Measurements from ENCODE around the gene SLF2. TPM values are rescaled to one million over a fixed set of nuclear protein-coding genes. Genes with fewer than 3 reads are reported as not detected.

The SLF2 gene
- total and polyA plus RNA-seq, 4 donors: 4.0 to 18.8 (median 12.1) TPM

DNA sequence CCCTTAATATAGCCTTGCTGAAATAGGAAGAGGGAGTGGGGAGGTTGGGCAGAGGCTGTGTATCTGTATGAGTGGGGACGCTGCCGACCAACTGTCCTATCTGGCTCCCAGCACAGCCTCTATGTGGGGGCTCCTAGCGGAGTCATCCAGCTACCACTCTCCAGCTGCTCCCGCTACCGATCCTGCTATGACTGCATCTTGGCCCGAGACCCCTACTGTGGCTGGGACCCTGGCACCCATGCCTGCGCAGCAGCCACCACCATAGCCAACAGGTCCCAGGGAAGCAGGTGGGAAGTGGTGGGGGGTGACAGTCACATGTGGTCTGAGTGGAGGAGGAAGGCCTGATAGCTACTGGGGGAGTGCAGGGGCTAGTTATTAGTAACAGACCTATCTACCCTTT lies 67.9 kb downstream of the SLF2 start:
- peaks cover 0 to 8% (median 5%) of the 10 kb centered on the region in 4 donors for H3K4me1 ChIP-seq (ENCODE audit: control insufficient read depth in 4 of 4, insufficient read depth in 4 of 4, low read length in 3 of 4)
- TF ChIP-seq GABPA (IDR thresholded peaks at IDR 0.05 in 1 of 2, conservative IDR thresholded peaks at IDR 0.05 in 1 of 2) (no peak), SP1 (IDR thresholded peaks at IDR 0.05) (no peak), NR2F2 (IDR thresholded peaks at IDR 0.05) (no peak), HNF4G (IDR thresholded peaks at IDR 0.05) (no peak), HNF4A (conservative IDR thresholded peaks at IDR 0.05) (no peak), EGR1 (IDR thresholded peaks at IDR 0.05; ENCODE audit: low read depth in 2 of 2) (no peak), TAF1 (conservative IDR thresholded peaks at IDR 0.05) (no peak), JUND (IDR thresholded peaks at IDR 0.05) (no peak), RAD21 (IDR thresholded peaks at IDR 0.05) (no peak), YY1 (IDR thresholded peaks at IDR 0.05) (no peak)
- TF ChIP-seq, protein P1, sequence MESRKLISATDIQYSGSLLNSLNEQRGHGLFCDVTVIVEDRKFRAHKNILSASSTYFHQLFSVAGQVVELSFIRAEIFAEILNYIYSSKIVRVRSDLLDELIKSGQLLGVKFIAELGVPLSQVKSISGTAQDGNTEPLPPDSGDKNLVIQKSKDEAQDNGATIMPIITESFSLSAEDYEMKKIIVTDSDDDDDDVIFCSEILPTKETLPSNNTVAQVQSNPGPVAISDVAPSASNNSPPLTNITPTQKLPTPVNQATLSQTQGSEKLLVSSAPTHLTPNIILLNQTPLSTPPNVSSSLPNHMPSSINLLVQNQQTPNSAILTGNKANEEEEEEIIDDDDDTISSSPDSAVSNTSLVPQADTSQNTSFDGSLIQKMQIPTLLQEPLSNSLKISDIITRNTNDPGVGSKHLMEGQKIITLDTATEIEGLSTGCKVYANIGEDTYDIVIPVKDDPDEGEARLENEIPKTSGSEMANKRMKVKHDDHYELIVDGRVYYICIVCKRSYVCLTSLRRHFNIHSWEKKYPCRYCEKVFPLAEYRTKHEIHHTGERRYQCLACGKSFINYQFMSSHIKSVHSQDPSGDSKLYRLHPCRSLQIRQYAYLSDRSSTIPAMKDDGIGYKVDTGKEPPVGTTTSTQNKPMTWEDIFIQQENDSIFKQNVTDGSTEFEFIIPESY (IDR thresholded peaks at IDR 0.05): no peak
- TF ChIP-seq, protein P2, sequence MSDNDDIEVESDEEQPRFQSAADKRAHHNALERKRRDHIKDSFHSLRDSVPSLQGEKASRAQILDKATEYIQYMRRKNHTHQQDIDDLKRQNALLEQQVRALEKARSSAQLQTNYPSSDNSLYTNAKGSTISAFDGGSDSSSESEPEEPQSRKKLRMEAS (IDR thresholded peaks at IDR 0.05): no peak
- TF ChIP-seq, protein P3, sequence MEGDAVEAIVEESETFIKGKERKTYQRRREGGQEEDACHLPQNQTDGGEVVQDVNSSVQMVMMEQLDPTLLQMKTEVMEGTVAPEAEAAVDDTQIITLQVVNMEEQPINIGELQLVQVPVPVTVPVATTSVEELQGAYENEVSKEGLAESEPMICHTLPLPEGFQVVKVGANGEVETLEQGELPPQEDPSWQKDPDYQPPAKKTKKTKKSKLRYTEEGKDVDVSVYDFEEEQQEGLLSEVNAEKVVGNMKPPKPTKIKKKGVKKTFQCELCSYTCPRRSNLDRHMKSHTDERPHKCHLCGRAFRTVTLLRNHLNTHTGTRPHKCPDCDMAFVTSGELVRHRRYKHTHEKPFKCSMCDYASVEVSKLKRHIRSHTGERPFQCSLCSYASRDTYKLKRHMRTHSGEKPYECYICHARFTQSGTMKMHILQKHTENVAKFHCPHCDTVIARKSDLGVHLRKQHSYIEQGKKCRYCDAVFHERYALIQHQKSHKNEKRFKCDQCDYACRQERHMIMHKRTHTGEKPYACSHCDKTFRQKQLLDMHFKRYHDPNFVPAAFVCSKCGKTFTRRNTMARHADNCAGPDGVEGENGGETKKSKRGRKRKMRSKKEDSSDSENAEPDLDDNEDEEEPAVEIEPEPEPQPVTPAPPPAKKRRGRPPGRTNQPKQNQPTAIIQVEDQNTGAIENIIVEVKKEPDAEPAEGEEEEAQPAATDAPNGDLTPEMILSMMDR (IDR thresholded peaks at IDR 0.05; ENCODE audit: low read depth, low read length, missing input control): no peak
- TF ChIP-seq, protein P4, sequence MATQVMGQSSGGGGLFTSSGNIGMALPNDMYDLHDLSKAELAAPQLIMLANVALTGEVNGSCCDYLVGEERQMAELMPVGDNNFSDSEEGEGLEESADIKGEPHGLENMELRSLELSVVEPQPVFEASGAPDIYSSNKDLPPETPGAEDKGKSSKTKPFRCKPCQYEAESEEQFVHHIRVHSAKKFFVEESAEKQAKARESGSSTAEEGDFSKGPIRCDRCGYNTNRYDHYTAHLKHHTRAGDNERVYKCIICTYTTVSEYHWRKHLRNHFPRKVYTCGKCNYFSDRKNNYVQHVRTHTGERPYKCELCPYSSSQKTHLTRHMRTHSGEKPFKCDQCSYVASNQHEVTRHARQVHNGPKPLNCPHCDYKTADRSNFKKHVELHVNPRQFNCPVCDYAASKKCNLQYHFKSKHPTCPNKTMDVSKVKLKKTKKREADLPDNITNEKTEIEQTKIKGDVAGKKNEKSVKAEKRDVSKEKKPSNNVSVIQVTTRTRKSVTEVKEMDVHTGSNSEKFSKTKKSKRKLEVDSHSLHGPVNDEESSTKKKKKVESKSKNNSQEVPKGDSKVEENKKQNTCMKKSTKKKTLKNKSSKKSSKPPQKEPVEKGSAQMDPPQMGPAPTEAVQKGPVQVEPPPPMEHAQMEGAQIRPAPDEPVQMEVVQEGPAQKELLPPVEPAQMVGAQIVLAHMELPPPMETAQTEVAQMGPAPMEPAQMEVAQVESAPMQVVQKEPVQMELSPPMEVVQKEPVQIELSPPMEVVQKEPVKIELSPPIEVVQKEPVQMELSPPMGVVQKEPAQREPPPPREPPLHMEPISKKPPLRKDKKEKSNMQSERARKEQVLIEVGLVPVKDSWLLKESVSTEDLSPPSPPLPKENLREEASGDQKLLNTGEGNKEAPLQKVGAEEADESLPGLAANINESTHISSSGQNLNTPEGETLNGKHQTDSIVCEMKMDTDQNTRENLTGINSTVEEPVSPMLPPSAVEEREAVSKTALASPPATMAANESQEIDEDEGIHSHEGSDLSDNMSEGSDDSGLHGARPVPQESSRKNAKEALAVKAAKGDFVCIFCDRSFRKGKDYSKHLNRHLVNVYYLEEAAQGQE (IDR thresholded peaks at IDR 0.05): no peak
- no peaks in the 10 kb centered on the region for H3K27me3 ChIP-seq (ENCODE audit: control insufficient read depth in 4 of 4, insufficient read depth in 4 of 4, low read length in 3 of 4)
- H3K4me3 ChIP-seq (ENCODE audit: low read depth in 1 of 3, low read length in 3 of 3): no peak overlapping the region
- no peak for DNase-seq (ENCODE audit: low spot score)
- H3K9me3 ChIP-seq (ENCODE audit: control insufficient read depth in 4 of 4, low read length in 3 of 4): no peaks in the 10 kb centered on the region
- H3K36me3 ChIP-seq (ENCODE audit: control insufficient read depth in 4 of 4, insufficient read depth in 3 of 4, low read depth in 1 of 4, low read length in 3 of 4): peaks cover 6 to 55% (median 27%) of the 10 kb centered on the region in 4 donors
- no peak overlapping the region for H3K27ac ChIP-seq (ENCODE audit: low read depth in 1 of 2, low read length in 2 of 2)
- no peak overlapping the region for H3K9ac ChIP-seq (ENCODE audit: low read depth in 1 of 2, low read length in 2 of 2)
- WGBS: 97% methylated on average over 7 of the region's 7 CpGs

DNA sequence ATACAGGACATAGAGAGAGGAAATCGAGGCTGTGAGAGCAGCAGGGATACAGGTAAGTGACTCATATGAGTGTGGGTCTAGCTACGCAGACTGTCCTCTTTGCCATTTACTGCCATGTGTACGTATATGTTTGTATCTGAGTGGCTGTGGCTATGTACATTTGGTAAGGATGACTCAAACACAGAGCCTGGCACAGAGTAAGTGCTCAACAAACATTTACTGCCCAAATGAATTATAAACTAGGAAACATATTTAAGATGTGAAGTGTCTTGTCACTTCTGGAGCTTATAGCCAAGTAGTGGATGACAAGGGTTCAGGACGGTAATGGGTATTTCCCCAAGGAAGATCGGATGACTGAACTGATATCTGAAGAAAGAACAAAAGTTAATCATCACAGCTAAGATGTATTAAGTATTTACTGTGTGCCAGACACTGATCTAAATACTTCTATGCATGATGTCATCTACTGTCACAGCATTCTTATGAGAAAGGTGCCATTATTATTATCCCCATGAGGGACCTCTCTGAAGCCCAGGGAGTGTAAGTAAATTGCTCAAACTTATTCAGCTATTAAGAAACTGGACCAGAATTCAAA lies 68.5 kb downstream of the SLF2 start:
- H3K27me3 ChIP-seq (ENCODE audit: control insufficient read depth in 4 of 4, insufficient read depth in 4 of 4, low read length in 3 of 4): no peaks in the 10 kb centered on the region
- no peak for DNase-seq (ENCODE audit: low spot score)
- 90% methylated on average over 5 of the region's 5 CpGs for WGBS
- H3K36me3 ChIP-seq (ENCODE audit: control insufficient read depth in 4 of 4, insufficient read depth in 3 of 4, low read depth in 1 of 4, low read length in 3 of 4): peaks cover 6 to 55% (median 27%) of the 10 kb centered on the region in 4 donors
- H3K9ac ChIP-seq (ENCODE audit: low read depth in 1 of 2, low read length in 2 of 2): no peak overlapping the region
- H3K9me3 ChIP-seq (ENCODE audit: control insufficient read depth in 4 of 4, low read length in 3 of 4): no peaks in the 10 kb centered on the region
- TF ChIP-seq RAD21 (IDR thresholded peaks at IDR 0.05): no peak
- no peak for TF ChIP-seq EGR1 (IDR thresholded peaks at IDR 0.05; ENCODE audit: low read depth in 2 of 2)
- no peak for TF ChIP-seq TAF1 (conservative IDR thresholded peaks at IDR 0.05)
- TF ChIP-seq, protein P1 (IDR thresholded peaks at IDR 0.05): no peak
- no peak for TF ChIP-seq SP1 (IDR thresholded peaks at IDR 0.05)
- peaks cover 0 to 14% (median 10%) of the 10 kb centered on the region in 4 donors for H3K4me1 ChIP-seq (ENCODE audit: control insufficient read depth in 4 of 4, insufficient read depth in 4 of 4, low read length in 3 of 4)
- H3K27ac ChIP-seq (ENCODE audit: low read depth in 1 of 2, low read length in 2 of 2): no peak overlapping the region
- no peak overlapping the region for H3K4me3 ChIP-seq (ENCODE audit: low read depth in 1 of 3, low read length in 3 of 3)

Measured in liver (tissue), 9 donors.